GM21529 (cell line): ENCODE data around the gene TMC3.
"Not testable (repeated sequence)": the region's sequence is repeated elsewhere in the genome, so short reads cannot be mapped to it uniquely, and the experiment has no call there.

Experiments used
- ATAC-seq: cut with Tn5 transposase; IDR thresholded peaks from one replicate; pipeline ENCODE4 v1.9.1; 2021; ENCODE audit not compliant: unreplicated experiment

TMC3 gene

DNA sequence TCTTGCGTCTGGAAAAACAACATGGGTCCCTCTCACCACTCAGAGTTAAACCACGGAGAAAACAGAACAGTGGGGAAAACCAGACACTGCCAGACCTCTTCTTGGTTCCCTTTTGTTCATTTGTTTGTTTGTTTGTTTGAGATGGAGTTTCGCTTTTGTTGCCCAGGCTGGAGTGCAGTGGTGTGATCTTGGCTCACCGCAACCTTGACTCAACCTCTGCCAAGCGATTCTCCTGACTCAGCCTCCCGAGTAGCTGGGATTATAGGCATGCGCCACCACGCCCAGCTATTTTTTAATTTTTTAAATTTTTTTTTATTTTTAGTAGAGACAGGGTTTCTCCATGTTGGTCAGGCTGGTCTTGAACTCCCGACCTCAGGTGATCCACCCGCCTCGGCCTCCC, 25.3 kb downstream of the TMC3 start:
- ATAC-seq = not testable (repeated sequence)

DNA sequence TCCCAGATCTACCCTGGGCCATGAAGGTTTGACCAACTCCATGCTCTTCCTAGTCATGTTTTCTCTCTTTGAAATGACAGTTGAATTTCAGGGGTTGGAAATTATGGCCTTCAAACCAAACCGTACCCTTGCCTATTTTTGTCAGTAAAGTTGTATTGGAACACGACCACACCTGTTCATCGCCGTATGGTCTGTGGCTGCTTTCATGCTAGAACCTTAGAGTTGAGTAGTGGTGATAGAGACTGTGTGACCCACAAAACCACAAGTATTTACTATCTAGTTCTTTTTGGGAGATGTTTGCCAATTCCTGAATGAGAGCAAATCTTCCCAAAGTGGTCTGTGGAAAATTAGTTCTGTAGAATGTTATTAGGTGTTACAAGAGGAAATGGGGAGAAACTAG, 26.1 kb downstream of the TMC3 start:
- ATAC-seq = no peak

DNA sequence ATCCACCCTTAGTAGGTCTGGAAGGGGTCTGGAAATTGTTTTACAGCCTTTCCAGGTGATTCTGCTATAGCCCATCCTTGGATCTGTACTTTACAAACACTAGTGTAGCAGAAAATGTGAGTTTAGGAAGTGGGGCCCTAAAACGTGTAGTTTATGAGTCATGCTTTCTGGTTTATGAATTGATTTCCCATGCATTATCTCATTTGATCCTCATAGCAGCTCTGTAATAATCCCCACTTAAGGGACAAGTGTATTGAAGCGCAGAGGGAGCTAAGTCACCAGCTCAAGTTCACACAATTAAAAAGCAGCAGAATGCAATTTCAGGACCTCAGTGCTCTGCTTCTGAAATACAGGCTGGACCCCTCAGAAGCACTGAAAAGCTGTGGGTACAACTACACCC, 27.4 kb downstream of the TMC3 start:
- no peak for ATAC-seq

- ATAC-seq = no peak
Observed at GRCh38 chr15:81343371-81343770, 30.6 kb downstream of the TMC3 start.

DNA sequence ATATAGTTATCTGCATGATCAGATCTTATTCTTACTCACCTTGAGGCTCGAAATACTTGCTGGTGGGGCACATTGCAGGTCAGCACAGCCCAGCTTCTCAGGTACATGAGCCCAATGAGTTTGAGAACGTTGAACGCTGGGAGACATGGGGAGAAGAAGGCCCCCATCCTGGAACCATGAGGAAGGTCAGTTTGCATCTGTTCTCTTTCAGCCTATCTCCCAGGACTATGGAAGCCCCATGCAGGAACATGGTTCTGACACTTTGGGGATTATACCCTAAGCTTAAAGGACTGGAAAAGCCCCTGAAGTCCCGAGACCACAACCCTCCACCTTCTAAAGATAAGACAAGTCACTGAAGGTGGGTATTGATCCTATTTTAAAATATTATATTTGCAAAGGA, 32.7 kb downstream of the TMC3 start:
- no peak for ATAC-seq

- ATAC-seq = no peak
Observed at GRCh38 chr15:81339851-81340250, 34.2 kb downstream of the TMC3 start.

GRCh38 chr15:81339321-81339720, 34.7 kb downstream of the TMC3 start:
- no peak for ATAC-seq

- no peak for ATAC-seq
Observed at GRCh38 chr15:81338170-81339007, 35.6 kb downstream of the TMC3 start.

DNA sequence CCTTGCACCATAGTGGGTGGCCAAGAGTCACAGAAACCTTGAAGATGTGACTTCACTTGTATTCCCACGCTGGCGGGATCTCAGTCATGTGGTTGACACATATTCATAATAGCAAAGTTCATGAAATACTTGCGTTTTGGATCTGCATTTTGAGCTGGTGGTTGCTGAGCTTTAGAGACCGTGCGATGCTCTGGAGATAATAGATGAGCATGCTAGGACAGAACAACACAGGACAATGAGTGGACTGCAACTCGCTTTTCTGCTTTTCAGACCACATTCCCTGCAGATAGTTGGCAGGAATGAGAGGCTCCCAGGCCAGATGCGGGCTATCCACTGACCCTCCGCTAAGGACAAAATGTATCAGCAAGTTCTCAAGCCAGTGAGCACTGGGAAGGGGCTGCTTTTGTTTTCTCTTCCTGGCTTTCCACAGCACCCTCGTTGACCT, 36.3 kb downstream of the TMC3 start:
- ATAC-seq = no peak

GRCh38 chr15:81337241-81337640, 36.8 kb downstream of the TMC3 start:
- no peak for ATAC-seq

- peak; percentile 53 for ATAC-seq
Observed at GRCh38 chr15:81336568-81336967, 37.4 kb downstream of the TMC3 start.

DNA sequence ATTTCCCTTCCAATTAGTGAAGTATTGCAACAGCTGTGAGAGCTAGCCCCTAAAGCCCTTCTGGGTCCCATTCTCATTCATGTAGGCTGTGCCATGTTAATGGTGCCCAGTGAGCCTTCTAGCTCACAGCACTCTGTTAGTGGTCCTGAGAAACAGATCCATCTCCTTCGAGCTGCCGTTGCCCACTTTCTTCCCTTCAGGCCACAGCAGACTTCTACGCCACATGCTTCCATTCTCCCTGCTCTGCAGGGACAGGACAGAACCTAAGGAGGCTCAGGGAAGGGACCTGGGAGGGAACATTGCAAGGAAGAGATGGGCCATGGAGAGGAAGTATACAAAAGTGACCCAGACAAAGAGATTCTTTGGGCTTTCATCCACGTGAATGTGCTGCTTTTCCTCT, 38.4 kb downstream of the TMC3 start:
- no peak for ATAC-seq

DNA sequence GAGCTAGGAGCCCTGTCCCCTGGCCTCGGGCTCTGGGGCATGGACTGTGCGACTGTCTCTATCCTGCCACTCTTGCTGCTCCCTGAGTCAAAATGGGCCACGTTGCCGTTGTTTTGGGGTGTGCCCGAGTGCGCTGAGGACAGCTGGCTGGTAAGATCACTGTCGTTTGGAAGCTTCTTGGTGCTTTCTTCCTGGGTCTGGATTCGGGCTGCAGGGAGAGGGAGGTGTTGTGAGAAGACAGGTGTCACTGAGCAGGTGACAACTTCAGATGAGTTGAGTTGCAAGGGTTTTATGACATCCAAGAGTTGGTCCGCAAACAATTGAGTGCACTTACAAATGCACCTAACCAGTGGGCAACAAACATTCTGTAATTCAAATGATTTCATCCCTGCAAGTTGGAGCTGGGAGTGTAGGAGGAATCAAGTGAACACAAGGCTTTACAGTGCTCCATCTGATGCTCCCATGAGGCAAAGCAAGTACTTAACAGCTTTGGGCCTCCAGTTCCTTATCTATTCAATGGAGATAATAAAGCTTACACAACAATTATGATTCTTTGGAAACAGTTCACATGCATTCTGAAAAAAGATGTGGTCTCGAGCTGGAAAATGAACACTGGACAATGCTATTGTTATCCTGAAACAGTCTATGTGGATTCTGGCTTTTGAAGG, 39.1 kb downstream of the TMC3 start:
- ATAC-seq = no peak

- no peak for ATAC-seq
Observed at GRCh38 chr15:81333363-81333762, 40.6 kb downstream of the TMC3 start.

DNA sequence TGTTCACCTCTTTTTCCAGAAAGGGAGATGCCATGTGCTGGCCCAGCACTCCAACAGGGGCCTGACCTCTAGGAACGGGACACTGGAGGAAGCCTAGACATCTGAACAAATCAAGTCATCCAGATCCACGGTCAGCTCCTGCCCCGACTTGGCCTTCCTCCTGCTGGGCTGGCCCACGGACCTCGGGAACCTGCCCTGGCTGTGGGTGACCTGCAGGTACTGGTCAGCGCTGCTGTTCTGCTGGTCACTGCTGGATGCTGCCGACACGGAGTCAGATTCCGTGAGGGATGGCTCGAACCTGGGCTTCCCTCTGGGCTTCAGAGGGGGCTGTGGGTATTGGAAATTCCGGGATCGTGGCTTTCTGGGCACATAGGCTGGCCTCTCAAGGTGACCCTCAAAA, 41.7 kb downstream of the TMC3 start:
- ATAC-seq = no peak

DNA sequence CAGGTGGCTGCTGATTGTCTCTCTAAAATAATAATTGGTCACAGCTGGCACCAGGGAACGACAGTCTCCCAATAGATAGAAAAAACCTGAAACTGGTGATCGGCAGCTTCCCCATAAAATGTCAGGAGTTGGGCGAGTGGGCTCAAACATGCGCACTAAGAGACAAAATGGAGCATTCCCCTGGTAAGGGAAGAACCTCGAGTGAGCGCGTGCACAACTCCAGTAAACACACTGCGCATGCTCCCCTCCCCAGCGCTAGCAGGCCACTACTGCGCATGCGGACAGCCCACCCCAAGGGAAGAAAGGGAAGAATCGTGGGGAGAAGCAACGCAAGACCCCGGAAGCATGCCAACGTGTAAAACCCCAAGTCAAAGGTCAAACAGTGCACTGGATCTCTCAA, 42.4 kb downstream of the TMC3 start:
- no peak for ATAC-seq

- not testable (repeated sequence) for ATAC-seq
Observed at GRCh38 chr15:81331141-81331540, 42.9 kb downstream of the TMC3 start.

DNA sequence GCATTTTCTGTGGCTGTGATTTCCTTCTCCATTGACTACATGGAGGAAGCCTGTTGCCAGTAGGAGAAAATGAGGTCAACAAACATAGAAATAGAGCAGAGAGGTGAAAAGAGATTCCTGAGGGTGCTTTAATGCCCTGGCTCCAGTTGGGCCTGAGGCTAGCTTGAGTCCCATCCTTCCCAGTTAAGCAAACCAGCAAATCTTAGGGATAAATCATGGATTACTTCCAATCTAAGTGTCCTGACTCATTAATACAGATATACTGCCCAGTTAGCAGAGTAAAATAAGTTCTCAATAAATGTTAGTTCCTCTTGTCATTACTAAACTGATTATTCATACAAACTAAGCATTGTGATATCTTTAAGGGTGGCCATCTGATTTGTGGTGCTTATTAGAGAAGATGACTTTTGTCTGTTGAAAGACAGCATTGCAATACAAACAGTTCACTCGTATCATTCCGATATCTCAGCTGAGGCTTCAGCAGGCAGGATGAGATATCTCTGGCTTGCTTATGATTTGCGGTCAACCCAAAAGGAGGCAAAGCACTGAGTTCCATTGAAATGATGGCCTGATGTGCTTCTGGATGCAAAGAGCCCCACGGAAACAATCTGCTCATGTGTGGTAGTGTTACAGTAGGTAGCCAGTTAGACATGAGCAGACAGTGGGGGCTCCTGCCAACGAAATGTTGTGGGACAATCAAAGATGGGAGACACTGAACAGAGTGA, 43.5 kb downstream of the TMC3 start:
- ATAC-seq = no peak

DNA sequence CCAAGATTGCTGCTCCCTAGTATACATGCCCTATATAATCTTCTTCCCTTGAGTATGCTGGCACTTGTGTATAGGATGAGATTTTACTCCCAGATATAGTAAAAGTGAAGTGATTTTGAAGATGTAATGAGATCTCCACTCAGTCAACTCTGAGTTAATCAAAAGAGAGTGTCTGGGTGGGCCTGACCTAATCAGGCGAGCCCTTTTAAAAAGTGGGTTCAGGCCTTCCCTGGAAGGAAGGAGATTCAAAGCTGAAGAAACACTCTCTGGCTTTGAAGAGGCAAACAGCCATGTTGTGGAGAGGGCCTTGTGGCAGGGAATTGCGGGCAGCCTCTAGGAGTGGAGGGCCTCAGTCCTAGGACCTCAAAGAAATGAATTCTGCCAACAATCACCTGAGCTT, 44.6 kb downstream of the TMC3 start:
- ATAC-seq = no peak

GRCh38 chr15:81327516-81327915, 46.5 kb downstream of the TMC3 start:
- no peak for ATAC-seq

- ATAC-seq = no peak
Observed at GRCh38 chr15:81326466-81327212, 47.4 kb downstream of the TMC3 start.
